ENCODE measurements around the gene ZNF91.
"Not testable (repeated sequence)": the region's sequence is repeated elsewhere in the genome, so short reads cannot be mapped to it uniquely, and the experiment has no call there.

Gene ZNF91

GRCh38 chr19:23395041-23395721, at the start of gene ZNF91:
Gene ZNF91 (minus strand): TSS chr19:23395471. CDS start chr19:23395354, 117 bp downstream.
- Mint-ChIP-seq H3K27me3 (no peaks in the 10 kb centered on the region), H3K4me3 (peak within 1 kb of the TSS; percentile 96), H3K4me1 (ENCODE audit: low read depth) (peaks cover 39% of the 10 kb centered on the region), H3K36me3 (ENCODE audit: low read depth) (peaks cover 33% of the 10 kb centered on the region), H3K27ac (peak within 1 kb of the TSS; percentile 95), H3K9me3 (no peaks in the 10 kb centered on the region)

- peaks cover 50% of the 10 kb centered on the region for H3K9me3 Mint-ChIP-seq
- no peaks in the 10 kb centered on the region for H3K4me1 Mint-ChIP-seq (ENCODE audit: low read depth)
- no peaks in the 10 kb centered on the region for H3K27me3 Mint-ChIP-seq
- H3K4me3 Mint-ChIP-seq, result no peak overlapping the region
- H3K27ac Mint-ChIP-seq, result no peak overlapping the region
- H3K36me3 Mint-ChIP-seq (ENCODE audit: low read depth), result peaks cover 8% of the 10 kb centered on the region
Observed at GRCh38 chr19:23440791-23441190, 45.5 kb upstream of the ZNF91 start.

- H3K4me3 Mint-ChIP-seq, result no peak overlapping the region
- no peaks in the 10 kb centered on the region for H3K4me1 Mint-ChIP-seq (ENCODE audit: low read depth)
- H3K36me3 Mint-ChIP-seq (ENCODE audit: low read depth), result peaks cover 8% of the 10 kb centered on the region
- H3K27ac Mint-ChIP-seq, result no peak overlapping the region
- H3K27me3 Mint-ChIP-seq, result no peaks in the 10 kb centered on the region
- H3K9me3 Mint-ChIP-seq, result peaks cover 50% of the 10 kb centered on the region
Observed at GRCh38 chr19:23440207-23440606, 44.9 kb upstream of the ZNF91 start.

- H3K4me3 Mint-ChIP-seq, result no peak overlapping the region
- no peaks in the 10 kb centered on the region for H3K4me1 Mint-ChIP-seq (ENCODE audit: low read depth)
Observed at GRCh38 chr19:23439623-23440022, 44.4 kb upstream of the ZNF91 start.

GRCh38 chr19:23437901-23438300, 42.6 kb upstream of the ZNF91 start:
- Mint-ChIP-seq H3K36me3 (ENCODE audit: low read depth) (peaks cover 8% of the 10 kb centered on the region), H3K4me1 (ENCODE audit: low read depth) (no peaks in the 10 kb centered on the region), H3K4me3 (no peak overlapping the region), H3K27me3 (no peaks in the 10 kb centered on the region), H3K9me3 (peaks cover 60% of the 10 kb centered on the region), H3K27ac (no peak overlapping the region)

More at GRCh38 chr19:23439623-23440022, 44.4 kb upstream of the ZNF91 start:
- Mint-ChIP-seq H3K27me3 (no peaks in the 10 kb centered on the region), H3K27ac (no peak overlapping the region), H3K9me3 (peaks cover 53% of the 10 kb centered on the region), H3K36me3 (ENCODE audit: low read depth) (peaks cover 8% of the 10 kb centered on the region)

DNA sequence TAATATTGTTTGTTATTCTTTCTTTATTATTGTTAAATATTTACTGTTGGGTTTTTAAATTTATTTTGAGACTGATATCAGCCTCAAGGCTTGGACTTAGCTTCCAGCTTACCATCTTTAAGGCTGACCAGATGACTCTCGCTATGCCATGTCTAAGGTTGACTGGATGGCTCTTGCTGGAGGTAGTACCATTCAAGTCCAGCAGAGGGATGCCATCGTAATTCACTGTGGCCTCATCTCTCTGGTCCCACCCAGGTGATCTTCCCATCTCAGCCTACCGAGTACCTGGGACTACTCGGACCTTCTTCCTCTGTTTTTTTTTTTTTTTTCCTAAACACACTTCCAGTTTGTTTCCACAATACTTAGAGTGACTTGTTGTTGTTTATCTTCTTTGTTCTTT, 41.7 kb upstream of the ZNF91 start:
- H3K27ac Mint-ChIP-seq, result no peak overlapping the region
- peaks cover 8% of the 10 kb centered on the region for H3K36me3 Mint-ChIP-seq (ENCODE audit: low read depth)
- H3K9me3 Mint-ChIP-seq, result peaks cover 57% of the 10 kb centered on the region
- no peaks in the 10 kb centered on the region for H3K27me3 Mint-ChIP-seq
- no peaks in the 10 kb centered on the region for H3K4me1 Mint-ChIP-seq (ENCODE audit: low read depth)
- H3K4me3 Mint-ChIP-seq, result no peak overlapping the region

DNA sequence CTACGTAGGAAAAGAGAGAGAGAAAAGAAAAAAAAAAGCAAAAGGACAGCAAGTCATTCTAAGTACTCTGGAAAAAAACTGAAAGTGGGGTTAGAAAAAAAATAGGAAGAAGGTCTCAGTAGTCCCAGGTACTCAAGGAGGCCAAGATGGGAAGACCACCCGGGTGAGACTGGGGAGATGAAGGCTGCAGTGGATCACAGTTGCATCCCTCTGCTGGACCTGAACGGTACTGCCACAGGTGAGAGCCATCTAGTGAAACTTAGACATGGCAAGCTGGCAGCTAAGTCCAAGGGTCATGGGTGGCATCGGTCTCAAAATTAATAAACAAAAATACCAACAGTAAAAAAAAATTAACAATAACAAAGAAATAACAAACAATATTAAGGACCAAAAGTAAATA, 41.0 kb upstream of the ZNF91 start:
- no peak overlapping the region for H3K4me3 Mint-ChIP-seq
- no peaks in the 10 kb centered on the region for H3K27me3 Mint-ChIP-seq
- H3K4me1 Mint-ChIP-seq (ENCODE audit: low read depth), result no peaks in the 10 kb centered on the region
- H3K36me3 Mint-ChIP-seq (ENCODE audit: low read depth), result peaks cover 8% of the 10 kb centered on the region
- peaks cover 54% of the 10 kb centered on the region for H3K9me3 Mint-ChIP-seq
- no peak overlapping the region for H3K27ac Mint-ChIP-seq

- Mint-ChIP-seq H3K36me3 (ENCODE audit: low read depth) (peaks cover 4% of the 10 kb centered on the region), H3K4me1 (ENCODE audit: low read depth) (no peaks in the 10 kb centered on the region), H3K27me3 (peaks cover 5% of the 10 kb centered on the region), H3K27ac (no peak overlapping the region), H3K9me3 (no peaks in the 10 kb centered on the region), H3K4me3 (no peak overlapping the region)
Observed at GRCh38 chr19:23420824-23421223, 25.6 kb upstream of the ZNF91 start.

DNA sequence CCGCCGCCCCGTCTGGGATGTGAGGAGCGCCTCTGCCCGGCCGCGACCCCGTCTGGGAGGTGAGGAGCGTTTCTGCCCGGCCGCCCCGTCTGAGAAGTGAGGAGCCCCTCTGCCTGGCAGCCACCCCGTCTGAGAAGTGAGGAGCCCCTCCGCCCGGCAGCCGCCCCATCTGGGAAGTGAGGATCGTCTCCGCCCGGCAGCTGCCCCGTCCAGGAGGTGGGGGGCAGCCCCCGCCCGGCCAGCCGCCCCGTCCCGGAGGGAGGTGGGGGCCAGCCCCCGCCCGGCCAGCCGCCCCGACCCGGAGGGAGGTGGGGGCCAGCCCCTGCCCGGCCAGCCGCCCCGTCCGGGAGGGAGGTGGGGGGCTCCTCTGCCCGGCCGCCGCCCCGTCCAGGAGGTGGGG, 24.0 kb upstream of the ZNF91 start:
- H3K9me3 Mint-ChIP-seq; H3K36me3 Mint-ChIP-seq (ENCODE audit: low read depth); H3K4me1 Mint-ChIP-seq (ENCODE audit: low read depth); H3K27ac Mint-ChIP-seq; H3K4me3 Mint-ChIP-seq: not testable (repeated sequence)
- H3K27me3 Mint-ChIP-seq, result peaks cover 16% of the 10 kb centered on the region

DNA sequence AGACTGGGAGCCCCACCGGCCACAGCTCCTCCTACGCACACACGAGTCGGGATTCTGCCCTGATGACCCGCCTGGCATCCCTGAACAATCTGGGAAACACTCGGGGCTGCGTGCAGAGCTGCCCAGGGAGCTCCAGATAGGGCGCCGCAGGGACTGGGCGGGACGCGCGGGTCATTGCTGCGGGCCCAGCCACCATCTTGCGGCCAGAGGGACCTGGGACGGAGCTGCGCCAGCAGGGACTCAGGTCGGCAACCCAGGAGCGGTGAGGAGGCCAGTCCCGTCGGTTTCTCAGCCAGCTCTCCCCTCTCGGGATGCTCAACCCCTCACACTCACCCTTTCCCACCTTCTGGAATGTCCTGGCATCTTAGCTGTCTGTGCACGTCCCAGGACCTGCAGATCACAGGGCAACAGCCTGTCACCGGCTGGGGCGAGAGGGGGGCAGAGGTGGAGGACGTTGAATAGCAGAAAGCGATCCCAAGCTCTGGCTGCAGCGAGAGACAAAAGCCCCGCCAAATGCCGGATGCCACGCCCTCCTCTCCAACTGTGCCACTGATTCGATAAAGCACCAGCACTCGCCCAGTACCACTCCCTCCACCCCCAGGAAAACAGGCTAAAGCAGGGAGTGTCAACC, 20.4 kb upstream of the ZNF91 start:
- Mint-ChIP-seq H3K9me3 (no peaks in the 10 kb centered on the region), H3K27ac (no peak overlapping the region), H3K27me3 (peaks cover 16% of the 10 kb centered on the region), H3K36me3 (ENCODE audit: low read depth) (no peaks in the 10 kb centered on the region), H3K4me3 (peak overlapping the region; percentile 61), H3K4me1 (ENCODE audit: low read depth) (peaks cover 6% of the 10 kb centered on the region)

DNA sequence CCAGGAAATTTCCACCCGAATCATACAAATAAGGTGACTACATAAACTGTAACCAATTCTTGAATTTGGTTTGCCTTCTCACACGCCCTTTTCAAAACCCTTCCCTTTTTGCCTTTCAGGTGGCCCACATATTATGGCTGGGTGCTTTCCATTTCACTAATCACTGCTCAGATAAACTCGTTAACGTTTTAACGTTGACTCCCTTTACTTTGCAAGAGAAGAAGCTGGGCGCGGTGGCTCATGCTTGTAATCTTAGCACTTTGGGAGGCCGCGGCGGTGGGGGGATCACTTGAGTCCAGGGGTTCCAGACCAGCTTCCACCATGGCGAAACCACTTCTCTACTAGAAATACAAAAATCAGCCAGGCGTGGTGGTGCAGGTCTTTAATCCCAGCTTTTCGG, 19.8 kb upstream of the ZNF91 start:
- peaks cover 16% of the 10 kb centered on the region for H3K27me3 Mint-ChIP-seq
- H3K4me1 Mint-ChIP-seq (ENCODE audit: low read depth), result peaks cover 6% of the 10 kb centered on the region
- no peaks in the 10 kb centered on the region for H3K9me3 Mint-ChIP-seq
- no peak overlapping the region for H3K27ac Mint-ChIP-seq
- peak overlapping the region; percentile 61 for H3K4me3 Mint-ChIP-seq
- no peaks in the 10 kb centered on the region for H3K36me3 Mint-ChIP-seq (ENCODE audit: low read depth)

DNA sequence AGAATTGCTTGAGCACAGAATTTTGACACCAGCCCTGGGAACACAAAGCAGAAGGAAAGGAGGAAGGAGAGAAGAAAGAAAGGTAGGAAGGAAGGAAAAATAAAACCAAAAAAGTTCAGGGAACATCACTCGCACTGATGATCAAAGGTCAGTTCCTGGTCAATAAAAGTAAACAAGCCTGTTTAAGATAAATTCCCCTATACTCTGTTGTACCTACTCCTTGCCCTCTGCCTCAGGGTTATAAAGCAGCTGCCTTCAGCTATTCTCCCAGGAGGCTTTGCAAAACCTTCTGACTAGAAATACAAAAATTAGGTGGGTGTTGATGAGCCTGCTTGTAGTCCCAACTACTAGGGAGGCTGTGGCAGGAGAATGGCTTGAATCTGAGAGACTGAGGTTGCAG, 14.9 kb upstream of the ZNF91 start:
- peaks cover 9% of the 10 kb centered on the region for H3K27me3 Mint-ChIP-seq
- no peak overlapping the region for H3K4me3 Mint-ChIP-seq
- H3K4me1 Mint-ChIP-seq (ENCODE audit: low read depth), result peaks cover 8% of the 10 kb centered on the region
- no peaks in the 10 kb centered on the region for H3K36me3 Mint-ChIP-seq (ENCODE audit: low read depth)
- no peak overlapping the region for H3K27ac Mint-ChIP-seq
- H3K9me3 Mint-ChIP-seq, result peaks cover 8% of the 10 kb centered on the region

- no peaks in the 10 kb centered on the region for H3K36me3 Mint-ChIP-seq (ENCODE audit: low read depth)
- peaks cover 8% of the 10 kb centered on the region for H3K9me3 Mint-ChIP-seq
- peaks cover 3% of the 10 kb centered on the region for H3K27me3 Mint-ChIP-seq
- peaks cover 4% of the 10 kb centered on the region for H3K4me1 Mint-ChIP-seq (ENCODE audit: low read depth)
- no peak overlapping the region for H3K4me3 Mint-ChIP-seq
- H3K27ac Mint-ChIP-seq, result no peak overlapping the region
Observed at GRCh38 chr19:23409392-23410048, 14.2 kb upstream of the ZNF91 start.

DNA sequence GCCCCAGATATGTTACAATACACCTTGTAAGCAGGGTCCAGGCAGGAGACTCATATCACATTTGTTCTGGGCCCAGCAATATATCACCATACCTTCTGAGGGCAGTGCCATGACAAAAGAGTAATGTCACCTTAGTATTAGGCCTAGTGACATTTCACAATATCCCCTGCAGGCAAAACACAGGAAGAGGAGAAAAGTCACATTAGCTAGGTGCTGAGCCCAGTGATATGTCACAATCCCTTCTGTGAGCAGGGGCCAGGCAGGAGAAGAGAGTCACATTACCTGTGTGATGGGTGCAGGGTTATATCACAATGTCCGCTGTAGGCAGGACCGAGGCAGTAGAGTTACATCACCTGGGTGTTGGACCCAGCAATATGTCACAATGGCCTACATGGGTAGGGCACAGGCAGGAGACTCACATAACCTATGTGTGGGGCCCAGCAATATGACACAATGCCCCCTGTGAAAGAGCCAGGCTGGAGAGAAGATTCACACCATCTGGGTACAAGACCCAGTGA, 12.4 kb upstream of the ZNF91 start:
- Mint-ChIP-seq H3K9me3 (peaks cover 8% of the 10 kb centered on the region), H3K4me1 (ENCODE audit: low read depth) (peaks cover 4% of the 10 kb centered on the region), H3K4me3 (no peak overlapping the region), H3K27ac (no peak overlapping the region), H3K27me3 (no peaks in the 10 kb centered on the region), H3K36me3 (ENCODE audit: low read depth) (no peaks in the 10 kb centered on the region)

DNA sequence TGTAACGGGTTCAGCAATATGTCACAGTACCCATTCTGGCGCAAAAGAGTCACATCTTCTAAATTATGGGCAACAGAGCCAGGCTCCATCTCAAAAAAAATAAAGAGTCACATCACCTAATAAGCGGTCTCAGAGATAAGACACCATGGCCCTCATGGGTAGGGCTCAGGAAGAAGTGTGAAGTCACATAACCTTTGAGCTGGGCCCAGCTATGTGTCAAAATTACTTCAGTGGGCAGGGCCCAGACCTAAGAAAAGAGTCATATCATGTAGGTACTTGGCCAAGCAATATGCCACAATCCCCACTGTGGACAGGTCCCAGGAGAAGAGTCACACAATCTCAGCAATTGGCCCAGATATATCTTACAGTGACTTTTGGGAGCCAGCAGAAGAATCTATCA, 11.4 kb upstream of the ZNF91 start:
- Mint-ChIP-seq H3K9me3 (peaks cover 8% of the 10 kb centered on the region), H3K4me1 (ENCODE audit: low read depth) (peaks cover 4% of the 10 kb centered on the region), H3K4me3 (no peak overlapping the region), H3K36me3 (ENCODE audit: low read depth) (no peaks in the 10 kb centered on the region), H3K27me3 (no peaks in the 10 kb centered on the region), H3K27ac (no peak overlapping the region)

All from stimulated activated naive CD8-positive, alpha-beta T cell treated with anti-CD3 and anti-CD28 coated beads, Interleukin-15, Interleukin-2, amounts not matched to agents 100 ng/mL and 50 ng/mL, for 24 hours (primary cell).